Suprapubic skin (tissue), 4 donors: Measurements from ENCODE around the gene GNAI3.

Source experiments
- CTCF ChIP-seq, 2 donors: fragments of 200-600 bp in 1 of 2; fragments of 450-650 bp in 1 of 2; sonication (generic) in 1 of 2; IDR thresholded peaks; one replicate each; pipeline ENCODE4 v1.5.1; 2016 to 2019; ENCODE audit warnings: antibody characterized with exemption in 2 of 2, mild to moderate bottlenecking in 1 of 2, moderate library complexity in 1 of 2
- EP300 ChIP-seq: sonication (generic); formaldehyde crosslinking; IDR thresholded peaks from one replicate; pipeline ENCODE4 v1.6.1; 2017; ENCODE audit warnings: antibody characterized with exemption
- POLR2A ChIP-seq, 2 donors: fragments of 450-650 bp; IDR thresholded peaks; one replicate each; pipeline ENCODE4 v1.6.1; 2017; ENCODE audit warnings: antibody characterized with exemption in 2 of 2, mild to moderate bottlenecking in 2 of 2, moderate library complexity in 2 of 2
- POLR2AphosphoS5 ChIP-seq, 3 donors: sonication (generic); formaldehyde crosslinking; IDR thresholded peaks; one replicate each; pipeline ENCODE4 v1.6.1; 2017; ENCODE audit warnings: antibody characterized with exemption in 3 of 3

- TF ChIP-seq CTCF (IDR thresholded peaks at IDR 0.05) (no peak), POLR2AphosphoS5 (IDR thresholded peaks at IDR 0.05) (no peak), POLR2A (IDR thresholded peaks at IDR 0.05) (no peak), EP300 (no peak)
These were observed 74.5 kb downstream of the GNAI3 start for GRCh38 chr1:109622895-109623294.
